GM23338 (cell line): Measurements from ENCODE around the gene TCF7L2.

Source experiments
- CREB1 ChIP-seq: fragments of 250-450 bp; sonication (Bioruptor Pico); IDR thresholded peaks from 2 replicates; pipeline ENCODE4 v1.5.0; 2020; ENCODE audit warnings: low read depth, mild to moderate bottlenecking, moderate library complexity
- CTCF ChIP-seq, 2 experiments: fragments of 200-600 bp in 1 of 2; sonication (generic) in 1 of 2; conservative IDR thresholded peaks; 2 replicates each; pipeline versions ENCODE4 v1.5.1 to v1.6.1; 2016 to 2017; ENCODE audit warnings: antibody characterized with exemption in 2 of 2, low read depth in 2 of 2, mild to moderate bottlenecking in 2 of 2, moderate library complexity in 1 of 2
- ETS1 ChIP-seq: IDR thresholded peaks from 2 replicates; pipeline ENCODE4 v1.6.1; 2016; ENCODE audit warnings: antibody characterized with exemption
- EZH2 ChIP-seq: fragments of 200-600 bp; sonication (generic); IDR thresholded peaks from one replicate; pipeline ENCODE4 v1.8.0; 2017; ENCODE audit warnings: antibody characterized with exemption, mild to moderate bottlenecking, low read depth; ENCODE audit not compliant: unreplicated experiment
- EZH2phosphoT487 ChIP-seq: fragments of 200-600 bp; sonication (generic); IDR thresholded peaks from one replicate; pipeline ENCODE4 v1.8.1; 2018; ENCODE audit warnings: antibody characterized with exemption; ENCODE audit not compliant: unreplicated experiment
- JUNB ChIP-seq: IDR thresholded peaks from one replicate; pipeline ENCODE4 v1.6.1; 2016; ENCODE audit warnings: antibody characterized with exemption; ENCODE audit not compliant: unreplicated experiment
- NANOG ChIP-seq: IDR thresholded peaks from 2 replicates; pipeline ENCODE4 v1.6.1; 2016; ENCODE audit warnings: antibody characterized with exemption, borderline replicate concordance
- POLR2AphosphoS5 ChIP-seq: IDR thresholded peaks from 2 replicates; pipeline ENCODE4 v1.6.1; 2016; ENCODE audit warnings: antibody characterized with exemption, low read depth
- REST ChIP-seq: IDR thresholded peaks from one replicate; pipeline ENCODE4 v1.6.1; 2018; ENCODE audit warnings: antibody characterized with exemption; ENCODE audit not compliant: unreplicated experiment
- ZNF114 ChIP-seq: fragments of 250-450 bp; sonication (Bioruptor Pico); IDR thresholded peaks from 2 replicates; pipeline ENCODE4 v1.5.0; 2020; ENCODE audit warnings: mild to moderate bottlenecking, moderate library complexity
- ZNF331 ChIP-seq: fragments of 250-450 bp; sonication (Bioruptor Pico); IDR thresholded peaks from 2 replicates; pipeline ENCODE4 v1.5.0; 2020; ENCODE audit warnings: low read depth, mild to moderate bottlenecking, moderate library complexity

GRCh38 chr10:113049881-113050280 is 99.8 kb downstream of the TCF7L2 start:
- TF ChIP-seq EZH2 (no peak), POLR2AphosphoS5 (no peak), CTCF (conservative IDR thresholded peaks at IDR 0.05; ENCODE audit: low read depth in 2 of 2) (no peak), REST (no peak), EZH2phosphoT487 (no peak), NANOG (no peak), ETS1 (no peak), ZNF331 (no peak), ZNF114 (no peak), CREB1 (no peak), JUNB (no peak)
